Immature natural killer cell (primary cell): ENCODE results near the gene CD180. TPM values are rescaled to one million over a fixed set of nuclear protein-coding genes. Genes with fewer than 3 reads are reported as not detected.

Experiments used
- DNase-seq, 3 donors: peaks; one replicate each; pipeline ENCODE4 v3.0.0; 2022; ENCODE audit warnings: mixed read lengths in 1 of 3
- H3K27ac Mint-ChIP-seq, 6 donors: one replicate each; pipeline ENCODE4 v1.8.0; 2020; ENCODE audit warnings: mixed read lengths in 6 of 6, mild to moderate bottlenecking in 5 of 6, inconsistent platforms in 4 of 6, moderate library complexity in 3 of 6
- H3K27me3 Mint-ChIP-seq, 3 donors: one replicate each; pipeline ENCODE4 v1.8.0; 2020 to 2021; ENCODE audit warnings: low read depth in 3 of 3, mild to moderate bottlenecking in 3 of 3, mixed read lengths in 3 of 3, moderate library complexity in 3 of 3, inconsistent platforms in 1 of 3
- H3K36me3 Mint-ChIP-seq, 3 donors: one replicate each; pipeline ENCODE4 v1.8.0; 2020; ENCODE audit warnings: mixed read lengths in 3 of 3, inconsistent platforms in 2 of 3, mild to moderate bottlenecking in 2 of 3
- H3K4me1 Mint-ChIP-seq, 2 donors: one replicate each; pipeline ENCODE4 v1.8.0; 2020; ENCODE audit warnings: inconsistent platforms in 2 of 2, mild to moderate bottlenecking in 2 of 2, mixed read lengths in 2 of 2, moderate library complexity in 1 of 2
- H3K4me3 Mint-ChIP-seq, 5 donors: one replicate each; pipeline ENCODE4 v1.8.0; 2020; ENCODE audit warnings: mild to moderate bottlenecking in 5 of 5, mixed read lengths in 5 of 5, inconsistent platforms in 3 of 5, moderate library complexity in 3 of 5
- H3K9me3 Mint-ChIP-seq, 6 donors: one replicate each; pipeline ENCODE4 v1.8.0; 2020; ENCODE audit warnings: mild to moderate bottlenecking in 6 of 6, mixed read lengths in 6 of 6, inconsistent platforms in 4 of 6, moderate library complexity in 3 of 6
- polyA plus RNA-seq, 3 donors: library from polyadenylated mRNA; unstranded; fragments of 300-500 nt; fragmentation: Illumina TruSeq; gene quantifications; one replicate each; pipeline ENCODE4 v1.2.3, GENCODE V29; 2021

Gene CD180
- polyA plus RNA-seq, 3 donors from 2014 or later: 0.52 to 1.7 (median 0.63) TPM

GRCh38 chr5:67190410-67190809, 6.2 kb downstream of the CD180 start:
- H3K27me3 Mint-ChIP-seq: peaks cover 0 to 7% (median 1%) of the 10 kb centered on the region in 3 donors
- H3K4me1 Mint-ChIP-seq: peaks cover 10 to 25% of the 10 kb centered on the region in 2 donors
- DNase-seq: no peak
- H3K9me3 Mint-ChIP-seq: no peaks in the 10 kb centered on the region
- H3K27ac Mint-ChIP-seq: no peak overlapping the region
- H3K36me3 Mint-ChIP-seq: peaks cover 0 to 7% (median 0%) of the 10 kb centered on the region in 3 donors
- H3K4me3 Mint-ChIP-seq: no peak overlapping the region

GRCh38 chr5:67189931-67190330, 6.7 kb downstream of the CD180 start:
- Mint-ChIP-seq H3K27ac (no peak overlapping the region), H3K4me1 (peaks cover 10 to 25% of the 10 kb centered on the region in 2 donors), H3K36me3 (peaks cover 0 to 7% (median 0%) of the 10 kb centered on the region in 3 donors), H3K9me3 (no peaks in the 10 kb centered on the region), H3K4me3 (no peak overlapping the region), H3K27me3 (peaks cover 0 to 7% (median 1%) of the 10 kb centered on the region in 3 donors)
- no peak for DNase-seq

DNA sequence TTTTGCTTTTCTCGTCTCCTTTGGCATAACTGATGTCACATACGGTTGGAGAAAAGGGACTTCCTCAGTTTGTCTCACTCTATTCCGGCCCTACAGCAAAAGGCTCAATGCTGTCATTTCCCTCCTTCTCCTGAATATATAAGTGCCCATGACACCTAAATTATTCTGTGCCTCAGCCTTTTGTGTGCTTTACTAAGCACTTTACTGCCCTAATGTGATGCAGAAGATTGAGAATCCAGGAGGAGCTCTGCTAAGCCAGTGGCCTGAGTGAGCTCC, 7.6 kb downstream of the CD180 start:
- Mint-ChIP-seq H3K36me3 (no peaks in the 10 kb centered on the region), H3K27me3 (peaks cover 1 to 3% (median 2%) of the 10 kb centered on the region in 3 donors), H3K4me3 (no peak overlapping the region), H3K4me1 (peaks cover 10 to 25% of the 10 kb centered on the region in 2 donors), H3K27ac (no peak overlapping the region), H3K9me3 (no peaks in the 10 kb centered on the region)
- no peak for DNase-seq

DNA sequence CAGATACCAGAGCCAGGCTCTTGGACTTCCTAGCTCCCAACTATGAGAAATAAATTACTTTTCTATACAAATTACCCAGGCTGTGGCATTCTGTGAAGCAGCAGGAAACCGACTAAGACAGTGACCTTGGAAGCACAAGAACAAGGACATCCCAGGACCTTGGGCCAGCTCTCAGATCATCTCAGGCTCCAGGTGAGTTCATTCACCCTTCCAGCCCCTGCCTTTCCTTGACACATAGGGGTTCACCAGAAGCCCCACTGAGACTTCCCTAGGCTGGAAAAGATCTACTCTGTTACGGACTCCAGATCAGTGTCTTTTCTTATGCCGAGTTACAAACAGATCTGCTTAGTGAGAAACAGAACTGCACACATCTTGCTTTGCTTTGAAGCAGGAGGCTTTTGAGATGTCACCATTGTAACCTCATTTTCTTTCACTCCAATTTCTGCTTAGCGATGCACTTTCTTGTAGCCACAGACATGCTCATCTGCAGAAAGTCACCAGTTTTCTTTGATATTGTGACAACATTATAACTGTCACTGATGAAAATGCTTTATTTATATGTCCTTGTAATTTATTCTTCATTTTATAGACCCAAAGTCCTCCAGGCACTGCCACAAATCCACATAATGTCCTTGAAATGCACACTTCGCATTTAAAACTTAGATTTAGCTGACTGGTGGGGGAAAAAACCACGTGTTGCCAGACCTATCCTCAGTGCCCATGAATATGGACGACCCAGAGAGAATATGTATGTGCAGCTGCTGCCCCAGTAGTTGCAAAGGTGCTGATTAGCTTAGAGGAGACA, 8.1 kb downstream of the CD180 start:
- Mint-ChIP-seq H3K9me3 (no peaks in the 10 kb centered on the region), H3K36me3 (no peaks in the 10 kb centered on the region), H3K4me1 (peaks cover 10 to 25% of the 10 kb centered on the region in 2 donors), H3K4me3 (no peak overlapping the region), H3K27me3 (peaks cover 1 to 3% (median 2%) of the 10 kb centered on the region in 3 donors), H3K27ac (peak overlapping the region in 2 of 6 donors; percentile 15 to 24)
- DNase-seq: no peak

GRCh38 chr5:67187006-67187715, 9.4 kb downstream of the CD180 start:
- H3K27ac Mint-ChIP-seq: peak overlapping the region in 1 of 6 donors; percentile 32
- H3K27me3 Mint-ChIP-seq: peaks cover 1 to 3% (median 2%) of the 10 kb centered on the region in 3 donors

GRCh38 chr5:67183859-67184258, 12.7 kb downstream of the CD180 start:
- Mint-ChIP-seq H3K27me3 (peaks cover 0 to 2% (median 2%) of the 10 kb centered on the region in 3 donors), H3K4me3 (no peak overlapping the region), H3K27ac (no peak overlapping the region), H3K9me3 (no peaks in the 10 kb centered on the region), H3K36me3 (no peaks in the 10 kb centered on the region), H3K4me1 (peaks cover 29 to 54% of the 10 kb centered on the region in 2 donors)
- DNase-seq: no peak

More at GRCh38 chr5:67187006-67187715, 9.4 kb downstream of the CD180 start:
- H3K36me3 Mint-ChIP-seq: no peaks in the 10 kb centered on the region
- H3K4me1 Mint-ChIP-seq: peaks cover 14 to 36% of the 10 kb centered on the region in 2 donors
- no peak overlapping the region for H3K4me3 Mint-ChIP-seq
- no peaks in the 10 kb centered on the region for H3K9me3 Mint-ChIP-seq
- DNase-seq: no peak

- no peak for DNase-seq
- peaks cover 0 to 10% (median 4%) of the 10 kb centered on the region in 6 donors for H3K9me3 Mint-ChIP-seq
- H3K27me3 Mint-ChIP-seq: peaks cover 2 to 4% (median 3%) of the 10 kb centered on the region in 3 donors
Observed at GRCh38 chr5:67182301-67182790, 14.3 kb downstream of the CD180 start.

DNA sequence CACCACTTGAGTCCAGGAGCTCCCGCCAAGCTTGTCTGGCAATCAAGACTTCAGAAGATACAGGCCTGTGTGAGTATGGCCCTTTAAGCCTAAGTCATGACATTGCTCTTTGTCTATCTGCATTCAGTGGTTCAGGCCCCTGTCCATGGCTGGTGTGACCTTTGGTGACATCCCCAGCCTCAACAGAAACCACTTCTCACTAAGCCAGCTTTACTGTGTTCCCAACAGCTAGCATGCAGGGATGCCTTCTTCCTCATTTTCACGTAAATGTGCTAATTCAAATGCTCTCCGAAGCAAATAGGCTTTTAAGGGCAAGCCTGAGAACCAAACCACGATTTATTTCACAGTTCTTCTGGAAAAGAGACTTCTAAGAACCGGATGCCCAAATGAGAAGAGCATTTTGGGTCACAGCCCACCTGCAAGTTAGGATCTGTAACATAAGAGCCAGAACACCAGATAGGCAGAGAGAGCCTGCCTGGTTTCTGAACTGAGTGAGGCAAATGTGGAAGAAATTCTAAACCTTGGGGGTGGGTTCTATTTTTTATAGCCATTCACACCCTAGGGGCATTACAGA, 14.9 kb downstream of the CD180 start:
- Mint-ChIP-seq H3K27me3 (peaks cover 2 to 6% (median 4%) of the 10 kb centered on the region in 3 donors), H3K4me1 (peaks cover 19 to 36% of the 10 kb centered on the region in 2 donors), H3K9me3 (peaks cover 2 to 16% (median 9%) of the 10 kb centered on the region in 6 donors), H3K27ac (peak overlapping the region; percentile 16 to 83 (median 74)), H3K36me3 (peaks cover 8 to 11% (median 8%) of the 10 kb centered on the region in 3 donors), H3K4me3 (peak overlapping the region; percentile 2 to 66 (median 27))
- no peak for DNase-seq

More at GRCh38 chr5:67182301-67182790, 14.3 kb downstream of the CD180 start:
- peaks cover 20 to 42% of the 10 kb centered on the region in 2 donors for H3K4me1 Mint-ChIP-seq
- peaks cover 2 to 5% (median 2%) of the 10 kb centered on the region in 3 donors for H3K36me3 Mint-ChIP-seq
- H3K4me3 Mint-ChIP-seq: peak overlapping the region in 2 of 5 donors; percentile 31 to 53
- peak overlapping the region; percentile 25 to 78 (median 46) for H3K27ac Mint-ChIP-seq

DNA sequence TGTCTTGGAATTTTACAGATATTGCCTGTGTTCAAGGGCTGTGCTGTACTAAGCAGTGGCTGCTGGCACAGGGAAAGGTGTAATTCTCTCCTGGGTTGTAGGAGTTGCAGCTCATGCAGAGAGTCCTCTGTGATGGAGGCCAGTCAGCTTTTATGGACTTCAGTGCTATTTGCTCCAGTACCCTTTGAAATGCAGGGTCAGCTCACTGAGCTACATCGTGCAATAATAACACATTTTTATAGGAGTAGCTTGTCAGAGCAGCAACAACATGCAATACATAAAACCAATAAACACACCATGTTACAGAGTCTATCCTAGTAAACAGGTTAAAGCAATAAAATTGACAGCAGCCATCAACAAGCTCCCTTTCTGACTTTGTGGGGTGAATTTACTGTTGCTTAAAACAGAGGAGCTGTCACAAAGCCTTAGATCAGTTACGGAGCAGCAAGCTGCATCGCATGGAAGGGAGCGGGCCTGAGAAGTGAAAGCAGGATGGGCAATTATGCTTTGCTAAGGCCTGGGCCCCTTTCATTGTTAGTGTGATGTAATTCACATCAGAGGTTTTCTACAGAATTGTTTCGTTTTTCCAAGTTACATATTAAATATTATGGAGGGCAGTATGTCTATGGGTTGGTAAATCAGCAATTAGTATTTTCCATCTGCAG, 16.8 kb downstream of the CD180 start:
- H3K4me1 Mint-ChIP-seq: peaks cover 19 to 32% of the 10 kb centered on the region in 2 donors
- DNase-seq: no peak
- peaks cover 0 to 7% (median 6%) of the 10 kb centered on the region in 3 donors for H3K27me3 Mint-ChIP-seq
- peaks cover 7 to 25% (median 16%) of the 10 kb centered on the region in 6 donors for H3K9me3 Mint-ChIP-seq
- H3K27ac Mint-ChIP-seq: peak overlapping the region in 1 of 6 donors; percentile 23
- H3K36me3 Mint-ChIP-seq: peaks cover 12 to 17% (median 14%) of the 10 kb centered on the region in 3 donors
- H3K4me3 Mint-ChIP-seq: no peak overlapping the region

DNA sequence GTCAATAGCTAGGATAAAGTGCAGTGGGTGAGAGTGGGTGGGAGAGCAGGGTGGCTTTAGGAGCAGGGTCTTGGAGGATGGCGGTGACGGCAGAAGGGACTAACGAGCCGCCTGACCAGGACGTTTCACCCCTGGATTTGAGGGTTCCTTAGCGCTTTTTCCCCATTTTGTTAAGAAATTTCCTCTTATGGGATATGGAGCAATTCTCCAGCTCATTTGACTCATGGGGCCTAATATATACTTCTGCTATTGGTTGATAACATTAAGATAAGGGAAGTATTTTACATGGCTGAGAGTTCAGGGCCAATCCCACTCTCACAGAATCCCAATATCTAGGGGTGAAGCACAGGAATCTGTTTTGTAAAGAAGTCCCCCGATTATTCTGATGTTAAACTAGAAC, 17.6 kb downstream of the CD180 start:
- Mint-ChIP-seq H3K4me1 (peaks cover 19 to 32% of the 10 kb centered on the region in 2 donors), H3K4me3 (no peak overlapping the region), H3K9me3 (peaks cover 7 to 25% (median 16%) of the 10 kb centered on the region in 6 donors), H3K36me3 (peaks cover 12 to 17% (median 14%) of the 10 kb centered on the region in 3 donors), H3K27ac (no peak overlapping the region), H3K27me3 (peaks cover 0 to 6% (median 5%) of the 10 kb centered on the region in 3 donors)
- no peak for DNase-seq

- Mint-ChIP-seq H3K27ac (no peak overlapping the region), H3K27me3 (peaks cover 0 to 6% (median 5%) of the 10 kb centered on the region in 3 donors), H3K9me3 (peaks cover 7 to 25% (median 16%) of the 10 kb centered on the region in 6 donors), H3K36me3 (peaks cover 12 to 17% (median 14%) of the 10 kb centered on the region in 3 donors), H3K4me1 (peaks cover 19 to 31% of the 10 kb centered on the region in 2 donors), H3K4me3 (no peak overlapping the region)
- DNase-seq: no peak
Observed at GRCh38 chr5:67178085-67178484, 18.5 kb downstream of the CD180 start.

- peaks cover 0 to 6% (median 5%) of the 10 kb centered on the region in 3 donors for H3K27me3 Mint-ChIP-seq
- H3K36me3 Mint-ChIP-seq: peaks cover 12 to 17% (median 14%) of the 10 kb centered on the region in 3 donors
- peaks cover 13 to 19% of the 10 kb centered on the region in 2 donors for H3K4me1 Mint-ChIP-seq
- H3K9me3 Mint-ChIP-seq: peaks cover 7 to 25% (median 16%) of the 10 kb centered on the region in 6 donors
- H3K4me3 Mint-ChIP-seq: no peak overlapping the region
- H3K27ac Mint-ChIP-seq: peak overlapping the region in 2 of 6 donors; percentile 28 to 66
- no peak for DNase-seq
Observed at GRCh38 chr5:67176936-67177335, 19.7 kb downstream of the CD180 start.

- Mint-ChIP-seq H3K27ac (no peak overlapping the region), H3K4me3 (no peak overlapping the region), H3K9me3 (peaks cover 7 to 25% (median 16%) of the 10 kb centered on the region in 6 donors), H3K27me3 (peaks cover 0 to 6% (median 5%) of the 10 kb centered on the region in 3 donors), H3K36me3 (peaks cover 12 to 17% (median 14%) of the 10 kb centered on the region in 3 donors), H3K4me1 (no peaks in the 10 kb centered on the region)
- no peak for DNase-seq
Observed at GRCh38 chr5:67173959-67174358, 22.6 kb downstream of the CD180 start.
